HCT116 (cell line): ENCODE results near the gene CLIC5. TPM values are rescaled to one million over a fixed set of nuclear protein-coding genes. Genes with fewer than 3 reads are reported as not detected.

Source experiments
- ATAC-seq: fragments of 200-7000 bp; cut with Tn5 transposase; 2 replicates; pipeline ENCODE4 v1.9.1; 2020; ENCODE audit warnings: mild to moderate bottlenecking, moderate library complexity
- BruUV-seq: library from RNA; stranded (reverse); fragments of 400-500 nt; replicated peaks from 2 replicates; lab custom pipeline; 2021; lab: Mats Ljungman, UMichigan
- CTCF ChIA-PET: fragments of 300-600 bp; sonication (Branson Sonifier 250); formaldehyde crosslinking; loops from one replicate; lab custom pipeline; 2021; ENCODE audit warnings: antibody characterized with exemption; lab: Charles Lee
- POLR2A ChIA-PET: fragments of 300-600, 350-600 bp; sonication (Branson Sonifier 250); formaldehyde crosslinking; loops from one replicate; lab custom pipeline; 2021; ENCODE audit warnings: antibody characterized with exemption; lab: Charles Lee
- RAD21 ChIA-PET, 2 experiments: fragments of 300-600 bp; sonication (Branson Sonifier 250); formaldehyde crosslinking; loops; one replicate each; lab custom pipeline; 2023; ENCODE audit warnings: low total read pairs in 2 of 2; ENCODE audit not compliant: uncharacterized antibody in 2 of 2, unreplicated experiment in 2 of 2, low non-redundant PET in 1 of 2; lab: Charles Lee
- DNase-seq: peaks from one replicate; pipeline ENCODE4 v3.0.0-alpha.2; 2010; ENCODE audit warnings: low read depth, low spot score
- H2AFZ ChIP-seq: fragments of 200-600 bp; shearing (Covaris generic), sonication (generic); 2 replicates; pipeline ENCODE4 v1.6.1; 2017; ENCODE audit warnings: low read depth, mixed run types, mixed read lengths, antibody characterized with exemption, low read length; ENCODE audit not compliant: poor library complexity, severe bottlenecking
- H3K27ac ChIP-seq: 2 replicates; pipeline ENCODE4 v1.5.1; 2012; ENCODE audit warnings: low read depth, low read length
- H3K27me3 ChIP-seq: fragments of 200-600 bp; sonication (generic); 2 replicates; pipeline ENCODE4 v1.6.1; 2016; ENCODE audit warnings: mixed run types, low read length, mixed read lengths; ENCODE audit not compliant: insufficient read depth
- H3K36me3 ChIP-seq, 2 experiments: fragments of 200-500 bp in 1 of 2; fragments of 200-600 bp in 1 of 2; sonication (Bioruptor generic) in 1 of 2; sonication (generic) in 1 of 2; 2 replicates each; pipeline versions ENCODE4 v1.5.1 to v1.6.1; 2014 to 2016; ENCODE audit warnings: low read length in 2 of 2, inconsistent platforms in 1 of 2, mixed read lengths in 1 of 2, mixed run types in 1 of 2; ENCODE audit not compliant: insufficient read depth in 2 of 2, control insufficient read depth in 1 of 2
- H3K4me1 ChIP-seq, 2 experiments: fragments of 200-600 bp in 1 of 2; sonication (generic) in 1 of 2; 2 replicates each; pipeline versions ENCODE4 v1.5.1 to v1.6.1; 2012 to 2017; ENCODE audit warnings: low read length in 2 of 2, inconsistent platforms in 1 of 2, mild to moderate bottlenecking in 1 of 2, mixed read lengths in 1 of 2, mixed run types in 1 of 2, moderate library complexity in 1 of 2; ENCODE audit not compliant: insufficient read depth in 2 of 2, control insufficient read depth in 1 of 2
- H3K4me2 ChIP-seq: fragments of 200-600 bp; sonication (generic); 2 replicates; pipeline ENCODE4 v1.6.1; 2017; ENCODE audit warnings: mixed run types, low read length, mixed read lengths
- H3K4me3 ChIP-seq, 2 experiments: fragments of 200-600 bp in 1 of 2; sonication (generic) in 1 of 2; replicated peaks in 1 of 2; 2 replicates each; pipeline ENCODE4 v1.5.1; 2011 to 2016; ENCODE audit warnings: low read length in 2 of 2, control low read depth in 1 of 2, low read depth in 1 of 2, mild to moderate bottlenecking in 1 of 2, mixed read lengths in 1 of 2, mixed run types in 1 of 2
- H3K79me2 ChIP-seq: fragments of 200-600 bp; sonication (generic); 2 replicates; pipeline ENCODE4 v1.6.1; 2017; ENCODE audit warnings: mild to moderate bottlenecking, mixed run types, low read length, moderate library complexity, mixed read lengths; ENCODE audit not compliant: insufficient read depth
- H3K9ac ChIP-seq: fragments of 200-600 bp; sonication (generic); 2 replicates; pipeline ENCODE4 v1.6.1; 2016; ENCODE audit warnings: low read length, mixed read lengths
- H3K9me2 ChIP-seq: fragments of 200-600 bp; sonication (generic), shearing (Covaris generic); 2 replicates; pipeline ENCODE4 v1.6.1; 2017; ENCODE audit warnings: mixed run types, mild to moderate bottlenecking, moderate library complexity; ENCODE audit not compliant: insufficient read depth
- H3K9me3 ChIP-seq, 2 experiments: fragments of 200-500 bp in 1 of 2; fragments of 200-600 bp in 1 of 2; sonication (Bioruptor generic) in 1 of 2; sonication (generic) in 1 of 2; 2 replicates each; pipeline ENCODE4 v1.6.1; 2014 to 2017; ENCODE audit warnings: low read length in 2 of 2, mixed read lengths in 2 of 2, inconsistent platforms in 1 of 2, low read depth in 1 of 2, mild to moderate bottlenecking in 1 of 2, mixed run types in 1 of 2, moderate library complexity in 1 of 2; ENCODE audit not compliant: control insufficient read depth in 1 of 2, insufficient read depth in 1 of 2
- H4K20me1 ChIP-seq: fragments of 200-600 bp; sonication (generic), shearing (Covaris generic); 2 replicates; pipeline ENCODE4 v1.6.1; 2017; ENCODE audit warnings: mixed run types, mild to moderate bottlenecking, moderate library complexity; ENCODE audit not compliant: insufficient read depth
- CTCF ChIP-seq, 3 experiments: fragments of 200-600 bp in 1 of 3; sonication (generic) in 1 of 3; IDR thresholded peaks in 2 of 3; conservative IDR thresholded peaks in 1 of 3; 2 replicates each; pipeline ENCODE4 v1.5.1; 2012 to 2017; ENCODE audit warnings: low read depth in 2 of 3, low read length in 2 of 3, antibody characterized with exemption in 1 of 3, borderline replicate concordance in 1 of 3, control low read depth in 1 of 3, mild to moderate bottlenecking in 1 of 3, mixed read lengths in 1 of 3, mixed run types in 1 of 3, moderate library complexity in 1 of 3; ENCODE audit not compliant: insufficient read depth in 1 of 3
- ELF1 ChIP-seq: IDR thresholded peaks from 2 replicates; pipeline ENCODE4 v1.6.1; 2012; ENCODE audit warnings: low read depth, borderline replicate concordance
- EZH2 ChIP-seq: fragments of 200-600 bp; sonication (generic); IDR thresholded peaks from 2 replicates; pipeline ENCODE4 v1.6.1; 2017; ENCODE audit warnings: antibody characterized with exemption, mixed run types
- FOSL1 ChIP-seq: IDR thresholded peaks from 2 replicates; pipeline ENCODE4 v1.6.1; 2012; ENCODE audit warnings: low read depth
- JUND ChIP-seq: IDR thresholded peaks from 2 replicates; pipeline ENCODE4 v1.6.1; 2012
- POLR2A ChIP-seq: IDR thresholded peaks from 2 replicates; pipeline ENCODE4 v1.7.0; 2011; ENCODE audit warnings: borderline replicate concordance; ENCODE audit not compliant: insufficient read depth, insufficient read length; ENCODE audit errors: extremely low read depth
- RAD21 ChIP-seq: IDR thresholded peaks from 2 replicates; pipeline ENCODE4 v1.6.1; 2012; ENCODE audit warnings: low read depth, mild to moderate bottlenecking
- SP1 ChIP-seq: IDR thresholded peaks from 2 replicates; pipeline ENCODE4 v1.6.1; 2012; ENCODE audit warnings: low read depth
- ZBTB33 ChIP-seq: IDR thresholded peaks from 2 replicates; pipeline ENCODE4 v1.6.1; 2011; ENCODE audit warnings: mild to moderate bottlenecking, low read length, moderate library complexity; ENCODE audit not compliant: insufficient replicate concordance; ENCODE audit errors: extremely low read depth
- ZFX ChIP-seq: fragments of 450-650 bp; IDR thresholded peaks from 2 replicates; pipeline ENCODE4 v1.6.1; 2017
- intact Hi-C: fragments of 100-400 bp; cut with micrococcal nuclease; formaldehyde crosslinking; loops from 2 replicates; pipeline ENCODE4 v1.10.0; 2022
- total RNA-seq: library from RNA; stranded (reverse); gene quantifications from one replicate; pipeline ENCODE4 v1.2.1, GENCODE V29; 2021; ENCODE audit not compliant: unreplicated experiment
- TF ChIP-seq, protein P1 (sequence below): IDR thresholded peaks from 2 replicates; pipeline ENCODE4 v1.6.1; 2012; ENCODE audit warnings: low read depth
- TF ChIP-seq, protein P2 (sequence below): IDR thresholded peaks from 2 replicates; pipeline ENCODE4 v1.6.1; 2012

Gene CLIC5
- total RNA-seq, 1 experiment from 2014 or later = 0.20 TPM

DNA sequence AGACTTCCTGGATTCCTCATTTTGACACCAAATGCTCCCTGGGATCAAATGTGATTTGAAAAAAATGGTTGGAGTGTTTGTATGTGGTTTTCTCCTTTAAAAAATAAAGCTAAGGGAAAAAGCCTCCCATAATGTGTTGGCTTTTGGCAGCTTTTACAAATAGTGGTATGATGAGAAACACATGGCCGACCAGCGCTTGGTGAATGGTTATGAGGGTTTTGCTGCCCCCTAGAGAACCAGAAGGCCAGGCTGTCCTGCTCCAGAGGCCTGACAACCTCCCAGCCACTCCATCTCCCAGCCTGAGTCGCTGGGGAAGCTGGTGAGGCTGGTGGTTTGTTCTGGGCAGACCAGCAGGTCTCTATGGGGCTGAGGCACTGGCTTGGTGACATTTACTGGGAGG is 69.3 kb downstream of the CLIC5 start (continued):
- TF ChIP-seq, protein P1, sequence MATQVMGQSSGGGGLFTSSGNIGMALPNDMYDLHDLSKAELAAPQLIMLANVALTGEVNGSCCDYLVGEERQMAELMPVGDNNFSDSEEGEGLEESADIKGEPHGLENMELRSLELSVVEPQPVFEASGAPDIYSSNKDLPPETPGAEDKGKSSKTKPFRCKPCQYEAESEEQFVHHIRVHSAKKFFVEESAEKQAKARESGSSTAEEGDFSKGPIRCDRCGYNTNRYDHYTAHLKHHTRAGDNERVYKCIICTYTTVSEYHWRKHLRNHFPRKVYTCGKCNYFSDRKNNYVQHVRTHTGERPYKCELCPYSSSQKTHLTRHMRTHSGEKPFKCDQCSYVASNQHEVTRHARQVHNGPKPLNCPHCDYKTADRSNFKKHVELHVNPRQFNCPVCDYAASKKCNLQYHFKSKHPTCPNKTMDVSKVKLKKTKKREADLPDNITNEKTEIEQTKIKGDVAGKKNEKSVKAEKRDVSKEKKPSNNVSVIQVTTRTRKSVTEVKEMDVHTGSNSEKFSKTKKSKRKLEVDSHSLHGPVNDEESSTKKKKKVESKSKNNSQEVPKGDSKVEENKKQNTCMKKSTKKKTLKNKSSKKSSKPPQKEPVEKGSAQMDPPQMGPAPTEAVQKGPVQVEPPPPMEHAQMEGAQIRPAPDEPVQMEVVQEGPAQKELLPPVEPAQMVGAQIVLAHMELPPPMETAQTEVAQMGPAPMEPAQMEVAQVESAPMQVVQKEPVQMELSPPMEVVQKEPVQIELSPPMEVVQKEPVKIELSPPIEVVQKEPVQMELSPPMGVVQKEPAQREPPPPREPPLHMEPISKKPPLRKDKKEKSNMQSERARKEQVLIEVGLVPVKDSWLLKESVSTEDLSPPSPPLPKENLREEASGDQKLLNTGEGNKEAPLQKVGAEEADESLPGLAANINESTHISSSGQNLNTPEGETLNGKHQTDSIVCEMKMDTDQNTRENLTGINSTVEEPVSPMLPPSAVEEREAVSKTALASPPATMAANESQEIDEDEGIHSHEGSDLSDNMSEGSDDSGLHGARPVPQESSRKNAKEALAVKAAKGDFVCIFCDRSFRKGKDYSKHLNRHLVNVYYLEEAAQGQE = no peak
- TF ChIP-seq JUND = no peak

DNA sequence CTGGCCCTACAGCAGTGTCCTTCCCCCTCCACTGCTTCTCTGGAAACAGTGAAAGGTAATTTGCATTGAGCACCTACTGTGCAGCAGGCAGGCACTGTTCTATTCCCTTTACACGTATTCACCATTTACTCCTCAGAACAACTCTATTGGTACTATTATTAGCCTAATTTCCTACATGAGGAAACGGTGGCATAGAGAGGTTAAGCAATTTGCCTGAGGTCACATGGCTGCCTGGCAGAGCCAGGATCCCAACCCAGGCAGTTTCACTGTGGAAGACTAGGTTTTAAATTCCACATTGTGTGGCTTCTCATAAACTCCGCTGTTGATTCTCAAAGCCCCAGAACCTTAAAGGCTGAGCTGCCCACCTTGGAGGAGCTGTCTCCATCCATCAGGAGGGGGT is 72.7 kb downstream of the CLIC5 start:
- Histone ChIP-seq H3K79me2 (no peaks in the 10 kb centered on the region), H3K9ac (no peak overlapping the region), H2AFZ (no peak overlapping the region), H4K20me1 (no peaks in the 10 kb centered on the region), H3K27ac (no peak overlapping the region)
- no TSS peak for BruUV-seq
- ChIA-PET POLR2A (no interaction called here), CTCF (no interaction called here)
- ATAC-seq = no peak
- TF ChIP-seq ELF1 = no peak
- no peak for TF ChIP-seq EZH2
- no peak for TF ChIP-seq SP1
- TF ChIP-seq, protein P2, sequence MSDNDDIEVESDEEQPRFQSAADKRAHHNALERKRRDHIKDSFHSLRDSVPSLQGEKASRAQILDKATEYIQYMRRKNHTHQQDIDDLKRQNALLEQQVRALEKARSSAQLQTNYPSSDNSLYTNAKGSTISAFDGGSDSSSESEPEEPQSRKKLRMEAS = no peak
- no peak for TF ChIP-seq FOSL1
- no peak for TF ChIP-seq POLR2A
- TF ChIP-seq CTCF (IDR thresholded peaks at IDR 0.05 in 2 of 3, conservative IDR thresholded peaks at IDR 0.05 in 1 of 3; ENCODE audit: borderline replicate concordance in 1 of 3, insufficient read depth in 1 of 3, low read depth in 2 of 3, low read length in 2 of 3) = no peak
- TF ChIP-seq ZFX = no peak
- no peak for TF ChIP-seq ZBTB33
- no peak for TF ChIP-seq RAD21
- TF ChIP-seq, all 23 proteins: peak for 0
- no peaks in the 10 kb centered on the region for H3K27me3 ChIP-seq
- intact Hi-C loops = no loop called here
- no peak overlapping the region for H3K4me2 ChIP-seq
- RAD21 ChIA-PET = no interaction called here
- no peaks in the 10 kb centered on the region for H3K36me3 ChIP-seq
- peaks cover 0 to 6% of the 10 kb centered on the region in 2 experiments; a peak in 1 of 4 replicates for H3K4me1 ChIP-seq
- no peak overlapping the region for H3K4me3 ChIP-seq
- H3K9me2 ChIP-seq = no peaks in the 10 kb centered on the region
- no peak for DNase-seq
- no peaks in the 10 kb centered on the region for H3K9me3 ChIP-seq
